C4-2B (cell line): ENCODE data around the gene TRPC4AP.

Source experiments
- H3K27ac ChIP-seq: fragments of 450-650 bp; 2 replicates; pipeline ENCODE4 v1.5.1; 2017
- ZFX ChIP-seq: fragments of 450-650 bp; IDR thresholded peaks from 2 replicates; pipeline ENCODE4 v1.6.1; 2017
- TF ChIP-seq, protein P1 (sequence below): fragments of 450-650 bp; conservative IDR thresholded peaks from 2 replicates; pipeline ENCODE4 v1.5.1; 2017; ENCODE audit warnings: mild to moderate bottlenecking

Gene TRPC4AP

GRCh38 chr20:34967421-34967820 lies 125.2 kb downstream of the TRPC4AP start:
- no peak overlapping the region for H3K27ac ChIP-seq
- TF ChIP-seq, protein P1, sequence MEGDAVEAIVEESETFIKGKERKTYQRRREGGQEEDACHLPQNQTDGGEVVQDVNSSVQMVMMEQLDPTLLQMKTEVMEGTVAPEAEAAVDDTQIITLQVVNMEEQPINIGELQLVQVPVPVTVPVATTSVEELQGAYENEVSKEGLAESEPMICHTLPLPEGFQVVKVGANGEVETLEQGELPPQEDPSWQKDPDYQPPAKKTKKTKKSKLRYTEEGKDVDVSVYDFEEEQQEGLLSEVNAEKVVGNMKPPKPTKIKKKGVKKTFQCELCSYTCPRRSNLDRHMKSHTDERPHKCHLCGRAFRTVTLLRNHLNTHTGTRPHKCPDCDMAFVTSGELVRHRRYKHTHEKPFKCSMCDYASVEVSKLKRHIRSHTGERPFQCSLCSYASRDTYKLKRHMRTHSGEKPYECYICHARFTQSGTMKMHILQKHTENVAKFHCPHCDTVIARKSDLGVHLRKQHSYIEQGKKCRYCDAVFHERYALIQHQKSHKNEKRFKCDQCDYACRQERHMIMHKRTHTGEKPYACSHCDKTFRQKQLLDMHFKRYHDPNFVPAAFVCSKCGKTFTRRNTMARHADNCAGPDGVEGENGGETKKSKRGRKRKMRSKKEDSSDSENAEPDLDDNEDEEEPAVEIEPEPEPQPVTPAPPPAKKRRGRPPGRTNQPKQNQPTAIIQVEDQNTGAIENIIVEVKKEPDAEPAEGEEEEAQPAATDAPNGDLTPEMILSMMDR, result no peak
- no peak for TF ChIP-seq ZFX

- H3K27ac ChIP-seq, result no peak overlapping the region
- TF ChIP-seq, protein P1, result no peak
- TF ChIP-seq ZFX, result no peak
Observed at GRCh38 chr20:34965051-34965450, 127.6 kb downstream of the TRPC4AP start.

- TF ChIP-seq ZFX, result no peak
- TF ChIP-seq, protein P1, result no peak
Observed at GRCh38 chr20:34964486-34964885, 128.1 kb downstream of the TRPC4AP start.

GRCh38 chr20:34956751-34957472 lies 135.7 kb downstream of the TRPC4AP start:
- TF ChIP-seq ZFX, result no peak
- TF ChIP-seq, protein P1, result no peak
- H3K27ac ChIP-seq, result no peak overlapping the region

More at GRCh38 chr20:34964486-34964885, 128.1 kb downstream of the TRPC4AP start:
- no peak overlapping the region for H3K27ac ChIP-seq

GRCh38 chr20:34956041-34956458 lies 136.6 kb downstream of the TRPC4AP start:
- H3K27ac ChIP-seq, result peak overlapping the region; percentile 91
- TF ChIP-seq, protein P1, result peak; percentile 44
- TF ChIP-seq ZFX, result no peak

- H3K27ac ChIP-seq, result peak within 1 kb of the TSS; percentile 91
- TF ChIP-seq, protein P1, result peak; percentile 71
- TF ChIP-seq ZFX, result peak; percentile 74
Observed at GRCh38 chr20:34955231-34956040, 137.2 kb downstream of the TRPC4AP start, which contains the start of the genes GSS and MYH7B. Gene GSS (minus strand): TSS chr20:34955806. CDS start chr20:34951852, 3,954 bp downstream. Gene MYH7B (plus strand): TSS chr20:34955868. CDS start chr20:34978006, 22,138 bp downstream.

DNA sequence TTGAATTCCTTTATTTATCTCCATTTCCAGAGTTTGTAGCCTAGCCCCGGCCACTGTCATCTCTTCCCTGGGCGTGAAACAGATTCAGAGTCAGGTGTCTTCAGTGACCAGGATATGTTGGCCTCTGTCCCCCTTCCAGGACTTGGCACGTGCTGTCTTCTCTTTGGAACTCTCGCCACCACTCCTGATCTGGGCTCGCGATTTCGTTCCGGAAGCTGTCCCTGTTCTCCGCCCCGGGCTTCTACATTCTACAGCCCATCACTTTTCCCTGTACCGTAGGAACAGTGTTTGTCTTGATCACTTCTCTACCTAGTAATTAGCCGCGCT lies 137.7 kb downstream of the TRPC4AP start:
- TF ChIP-seq ZFX, result no peak
- TF ChIP-seq, protein P1, result no peak
- peak overlapping the region; percentile 91 for H3K27ac ChIP-seq
